Stomach smooth muscle (tissue), 2 donors: ENCODE results near the gene DEPP1.

Experiments
- H3K27ac ChIP-seq: one replicate; pipeline ENCODE4 v1.7.0; 2013; ENCODE audit warnings: mild to moderate bottlenecking, low read length, inconsistent platforms
- H3K27me3 ChIP-seq, 2 donors: one replicate each; pipeline ENCODE4 v1.7.0; 2013; ENCODE audit warnings: low read length in 2 of 2; ENCODE audit not compliant: insufficient read depth in 2 of 2, control insufficient read depth in 1 of 2
- H3K36me3 ChIP-seq, 2 donors: one replicate each; pipeline ENCODE4 v1.7.0; 2013; ENCODE audit warnings: low read length in 2 of 2; ENCODE audit not compliant: control insufficient read depth in 2 of 2, insufficient read depth in 2 of 2
- H3K4me1 ChIP-seq: one replicate; pipeline ENCODE4 v1.7.0; 2013; ENCODE audit warnings: low read length; ENCODE audit not compliant: control insufficient read depth, insufficient read depth
- H3K4me3 ChIP-seq, 2 donors: one replicate each; pipeline ENCODE4 v1.7.0; 2013; ENCODE audit warnings: low read length in 2 of 2
- H3K9ac ChIP-seq, 2 donors: one replicate each; pipeline ENCODE4 v1.7.0; 2013; ENCODE audit warnings: low read length in 2 of 2, mild to moderate bottlenecking in 1 of 2
- H3K9me3 ChIP-seq, 2 donors: one replicate each; pipeline ENCODE4 v1.7.0; 2013; ENCODE audit warnings: low read length in 2 of 2; ENCODE audit not compliant: control insufficient read depth in 2 of 2
- donor health status: healthy.
- donor health status: Pancreatic carcinoma.

Gene DEPP1

DNA sequence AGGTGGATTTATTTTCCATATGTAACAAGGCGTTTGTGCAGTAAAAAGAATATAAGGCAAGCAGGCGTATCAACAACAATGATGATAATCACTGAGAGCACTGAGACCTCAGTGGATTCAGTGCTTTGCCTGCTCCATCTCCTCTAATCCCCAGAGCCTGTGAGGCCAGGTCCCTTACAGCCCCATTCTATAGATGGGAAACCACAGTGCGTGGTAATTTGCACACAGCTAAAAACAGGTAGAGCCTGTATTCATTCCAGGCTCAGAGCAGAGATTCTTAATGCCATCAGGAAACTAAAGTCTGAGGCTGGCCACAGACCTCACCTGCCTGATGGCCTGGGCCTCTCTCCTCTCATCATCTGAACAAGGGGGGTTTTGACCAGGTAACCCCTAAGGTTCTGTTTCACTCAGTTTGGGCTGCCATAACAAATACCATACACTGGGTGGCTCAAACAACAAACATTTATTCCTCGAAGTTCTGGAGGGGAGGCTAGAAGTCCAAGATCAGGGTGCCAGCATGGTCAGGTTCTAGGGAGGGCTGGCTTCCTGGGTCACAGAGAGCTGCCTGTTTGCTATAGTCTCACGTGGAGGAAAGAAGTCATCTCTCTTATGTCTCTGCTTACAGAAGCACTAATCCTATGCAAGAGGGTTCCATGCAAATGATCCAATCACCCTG is 29.3 kb downstream of the DEPP1 start:
- Histone ChIP-seq H3K9ac (no peak overlapping the region), H3K4me1 (peaks cover 13% of the 10 kb centered on the region), H3K27ac (no peak overlapping the region)

DNA sequence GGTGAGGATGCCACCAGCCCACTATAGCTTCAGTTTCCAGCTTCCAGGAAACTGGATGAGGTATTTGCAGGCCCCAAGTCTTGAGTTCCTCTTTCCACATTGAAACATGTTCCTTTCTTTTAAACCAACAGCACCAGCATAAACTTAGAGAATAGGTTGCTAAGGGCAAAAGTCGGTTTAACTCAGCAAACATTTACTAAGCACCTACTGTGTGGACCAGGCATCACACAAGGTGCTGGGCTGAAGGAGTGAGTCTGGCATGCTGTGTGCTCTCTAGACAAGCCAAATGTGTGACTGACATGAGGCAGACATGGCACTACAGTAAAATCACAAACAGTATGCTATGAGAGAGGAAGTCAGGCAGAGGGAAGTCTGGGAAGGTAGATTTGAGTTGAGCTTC is 30.0 kb downstream of the DEPP1 start:
- peaks cover 13% of the 10 kb centered on the region for H3K4me1 ChIP-seq
- no peak overlapping the region for H3K9ac ChIP-seq
- H3K4me3 ChIP-seq, result no peak overlapping the region
- no peaks in the 10 kb centered on the region for H3K9me3 ChIP-seq
- no peak overlapping the region for H3K27ac ChIP-seq
- no peaks in the 10 kb centered on the region for H3K27me3 ChIP-seq
- no peaks in the 10 kb centered on the region for H3K36me3 ChIP-seq

More for the DNA sequence above, 29.3 kb downstream of the DEPP1 start:
- no peaks in the 10 kb centered on the region for H3K27me3 ChIP-seq
- H3K36me3 ChIP-seq, result no peaks in the 10 kb centered on the region
- H3K4me3 ChIP-seq, result no peak overlapping the region
- no peaks in the 10 kb centered on the region for H3K9me3 ChIP-seq

DNA sequence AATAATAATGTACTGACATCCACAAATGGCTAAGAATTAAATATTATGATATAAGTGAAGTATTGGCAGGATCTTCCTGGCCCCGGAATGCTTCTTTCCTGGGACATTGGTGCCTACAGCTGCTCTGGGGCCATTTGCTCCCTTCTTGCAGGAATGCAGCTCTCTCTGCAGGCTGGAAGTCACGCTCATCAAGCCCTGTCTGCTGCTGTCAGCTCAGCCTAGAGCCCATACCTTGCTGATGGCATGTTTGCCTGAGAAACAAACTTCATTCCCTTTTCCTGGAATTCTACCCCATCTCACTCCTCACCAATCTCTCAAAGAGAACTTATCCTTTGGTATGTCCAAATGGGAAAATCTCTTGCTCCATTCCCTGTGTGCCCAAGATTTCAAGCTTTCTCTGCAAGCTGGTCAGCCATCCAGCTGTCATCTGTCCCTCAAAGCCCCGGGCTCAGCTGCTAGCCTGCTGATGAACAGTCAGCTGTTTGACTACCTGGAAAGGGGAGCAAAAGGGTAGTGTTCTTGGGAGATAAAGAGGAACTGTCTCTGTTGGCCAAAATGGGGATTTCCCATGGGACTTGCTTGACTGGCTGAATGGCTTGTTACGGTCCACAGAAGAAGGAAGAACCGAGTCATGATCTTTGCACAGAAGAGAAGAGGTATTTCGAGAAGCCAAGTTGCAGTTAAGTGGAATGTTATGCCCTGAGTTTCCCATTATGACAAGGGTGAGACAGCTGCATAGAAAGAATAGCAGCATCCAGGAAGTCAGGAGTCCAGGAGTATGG is 31.0 kb downstream of the DEPP1 start:
- no peaks in the 10 kb centered on the region for H3K27me3 ChIP-seq
- H3K9me3 ChIP-seq, result no peaks in the 10 kb centered on the region
- no peak overlapping the region for H3K9ac ChIP-seq
- H3K4me3 ChIP-seq, result no peak overlapping the region
- no peak overlapping the region for H3K27ac ChIP-seq
- no peaks in the 10 kb centered on the region for H3K36me3 ChIP-seq
- peaks cover 13% of the 10 kb centered on the region for H3K4me1 ChIP-seq

DNA sequence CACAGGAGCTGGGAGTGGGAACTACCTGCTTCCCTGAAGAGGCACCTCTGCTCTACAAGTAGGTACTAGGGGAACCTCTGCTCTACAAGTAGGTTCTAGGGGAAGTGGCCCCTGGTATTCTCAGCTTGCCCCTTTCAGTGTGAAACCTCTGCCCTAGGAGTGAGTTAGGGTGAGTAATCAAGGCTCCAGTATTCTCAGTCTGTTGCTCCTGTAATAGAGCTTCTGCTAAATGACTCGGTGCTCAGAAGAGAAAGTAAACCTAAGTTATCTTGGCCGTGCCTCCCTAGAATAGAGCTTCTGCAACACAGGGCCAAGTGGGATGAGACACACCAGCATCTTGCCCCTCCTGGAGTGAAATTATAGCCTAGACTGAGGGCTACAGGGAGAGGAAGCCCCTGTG is 32.4 kb downstream of the DEPP1 start:
- Histone ChIP-seq H3K36me3 (no peaks in the 10 kb centered on the region), H3K9me3 (no peaks in the 10 kb centered on the region), H3K4me1 (peaks cover 13% of the 10 kb centered on the region), H3K27ac (no peak overlapping the region), H3K27me3 (no peaks in the 10 kb centered on the region), H3K9ac (no peak overlapping the region), H3K4me3 (no peak overlapping the region)

DNA sequence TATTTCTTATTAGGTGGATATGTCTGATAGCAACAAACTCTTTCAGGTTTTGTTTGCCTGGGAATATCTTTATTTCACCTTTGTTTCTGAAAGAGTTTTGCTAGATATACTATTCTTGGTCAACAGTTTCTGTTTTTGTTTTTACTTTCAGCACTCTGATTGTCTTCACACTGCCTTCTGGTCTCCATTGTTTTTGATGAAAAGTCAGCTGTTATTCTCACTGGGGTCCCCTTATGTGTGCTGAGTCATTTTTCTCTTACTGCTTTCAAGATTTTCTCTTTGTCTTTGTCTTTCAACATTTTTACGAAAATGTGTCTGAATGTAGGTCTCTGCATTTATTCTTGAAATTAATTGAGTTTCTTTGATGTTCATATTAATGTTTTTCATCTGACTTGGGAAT is 34.3 kb downstream of the DEPP1 start:
- Histone ChIP-seq H3K4me1 (no peaks in the 10 kb centered on the region), H3K4me3 (no peak overlapping the region), H3K27me3 (no peaks in the 10 kb centered on the region), H3K36me3 (no peaks in the 10 kb centered on the region), H3K9ac (no peak overlapping the region), H3K27ac (no peak overlapping the region), H3K9me3 (no peaks in the 10 kb centered on the region)

DNA sequence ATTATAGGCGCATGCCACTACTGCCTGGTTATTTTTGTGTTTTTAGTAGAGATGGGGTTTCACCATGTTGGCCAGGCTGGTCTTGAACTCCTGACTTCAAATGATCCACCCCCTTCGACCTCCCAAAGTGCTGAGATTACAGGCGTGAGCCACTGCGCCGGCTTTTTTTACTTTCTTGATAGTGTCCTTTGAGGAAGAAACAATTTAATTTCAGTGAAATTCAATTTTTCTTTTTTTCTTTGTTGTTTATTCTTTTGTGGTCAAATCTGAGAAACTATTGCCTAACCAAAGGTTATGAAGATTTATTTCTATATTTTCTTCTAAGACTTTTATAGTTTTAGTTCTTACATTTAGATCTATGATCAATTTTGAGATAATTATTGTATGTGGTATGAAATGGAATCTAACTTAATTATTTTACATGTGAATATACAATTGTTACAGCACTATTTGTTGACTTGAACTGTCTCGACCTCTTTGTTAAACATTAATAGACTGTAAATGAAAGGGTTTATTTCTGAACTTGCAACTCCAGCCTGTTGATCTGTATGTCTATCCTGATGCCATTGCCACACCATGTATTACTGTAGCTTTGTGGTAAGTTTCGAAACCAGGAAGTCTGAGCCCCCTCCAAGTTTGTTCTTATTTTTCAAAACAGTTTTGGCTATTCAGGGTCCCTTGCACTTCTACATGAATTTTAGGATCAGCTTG is 38.8 kb downstream of the DEPP1 start:
- no peak overlapping the region for H3K9ac ChIP-seq
- no peaks in the 10 kb centered on the region for H3K9me3 ChIP-seq
- H3K27ac ChIP-seq, result no peak overlapping the region
- H3K27me3 ChIP-seq, result no peaks in the 10 kb centered on the region
- peaks cover 14% of the 10 kb centered on the region for H3K4me1 ChIP-seq
- H3K4me3 ChIP-seq, result no peak overlapping the region
- H3K36me3 ChIP-seq, result no peaks in the 10 kb centered on the region

DNA sequence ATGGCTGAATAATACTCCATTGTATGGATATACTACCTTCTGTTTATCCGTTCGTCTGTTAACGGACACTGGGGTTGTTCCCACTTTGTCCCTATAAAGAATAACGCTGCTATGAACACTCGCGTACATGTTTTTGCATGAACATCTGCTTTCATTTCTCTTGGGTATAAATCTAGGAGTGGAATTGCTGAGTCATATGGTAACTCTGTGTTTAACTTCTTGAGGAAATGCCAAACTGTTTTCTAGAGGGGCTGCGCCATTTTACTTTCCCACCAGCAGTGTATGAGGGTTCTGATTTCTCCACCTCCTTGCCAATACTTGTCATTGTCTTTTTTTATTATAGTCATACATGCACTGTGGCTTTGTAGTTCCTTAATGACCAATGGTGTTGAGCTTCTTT is 39.7 kb downstream of the DEPP1 start:
- Histone ChIP-seq H3K27ac (no peak overlapping the region), H3K27me3 (no peaks in the 10 kb centered on the region), H3K9ac (no peak overlapping the region), H3K36me3 (no peaks in the 10 kb centered on the region), H3K4me1 (peaks cover 14% of the 10 kb centered on the region), H3K4me3 (no peak overlapping the region), H3K9me3 (no peaks in the 10 kb centered on the region)

DNA sequence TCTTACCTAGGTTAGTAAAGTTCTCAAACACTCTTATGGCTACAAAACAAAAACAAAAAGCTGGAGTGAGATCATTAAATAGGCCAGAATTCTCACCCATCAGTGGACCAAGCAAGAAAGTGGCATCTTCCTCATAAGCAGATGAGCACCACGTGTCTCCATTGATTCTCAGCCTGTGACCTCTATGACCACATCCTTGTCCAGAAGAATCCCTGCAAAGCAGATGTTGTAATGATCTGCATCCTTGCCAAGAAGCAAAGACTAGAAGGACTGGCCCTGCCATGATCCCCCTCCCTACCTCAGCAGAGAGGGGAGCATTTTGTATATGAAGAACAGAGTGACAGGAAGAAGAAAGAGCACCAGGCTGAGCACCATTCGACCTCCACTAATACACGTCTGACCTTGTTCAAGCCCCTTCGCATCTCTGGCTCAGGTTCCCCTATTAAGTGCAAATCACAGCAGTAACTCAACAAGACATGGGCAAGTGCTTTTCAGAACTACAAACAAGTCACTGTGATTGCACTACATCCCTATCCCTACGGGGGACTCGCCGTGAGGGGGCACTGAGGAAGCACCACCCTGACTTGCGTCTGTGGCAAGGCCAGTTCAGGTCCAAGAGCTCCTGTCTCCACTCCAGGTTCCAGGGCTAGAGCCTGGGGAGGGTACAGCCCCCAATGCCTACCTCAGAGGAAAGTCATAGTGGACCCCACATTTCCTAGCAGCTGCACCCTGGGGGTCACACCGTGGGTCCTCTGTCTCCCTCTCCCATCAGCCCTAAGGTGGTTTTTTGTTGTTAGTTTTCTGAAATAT is 41.2 kb downstream of the DEPP1 start:
- no peak overlapping the region for H3K4me3 ChIP-seq
- H3K4me1 ChIP-seq, result peaks cover 23% of the 10 kb centered on the region
- no peaks in the 10 kb centered on the region for H3K9me3 ChIP-seq
- no peaks in the 10 kb centered on the region for H3K27me3 ChIP-seq
- H3K27ac ChIP-seq, result no peak overlapping the region
- no peak overlapping the region for H3K9ac ChIP-seq
- H3K36me3 ChIP-seq, result no peaks in the 10 kb centered on the region

DNA sequence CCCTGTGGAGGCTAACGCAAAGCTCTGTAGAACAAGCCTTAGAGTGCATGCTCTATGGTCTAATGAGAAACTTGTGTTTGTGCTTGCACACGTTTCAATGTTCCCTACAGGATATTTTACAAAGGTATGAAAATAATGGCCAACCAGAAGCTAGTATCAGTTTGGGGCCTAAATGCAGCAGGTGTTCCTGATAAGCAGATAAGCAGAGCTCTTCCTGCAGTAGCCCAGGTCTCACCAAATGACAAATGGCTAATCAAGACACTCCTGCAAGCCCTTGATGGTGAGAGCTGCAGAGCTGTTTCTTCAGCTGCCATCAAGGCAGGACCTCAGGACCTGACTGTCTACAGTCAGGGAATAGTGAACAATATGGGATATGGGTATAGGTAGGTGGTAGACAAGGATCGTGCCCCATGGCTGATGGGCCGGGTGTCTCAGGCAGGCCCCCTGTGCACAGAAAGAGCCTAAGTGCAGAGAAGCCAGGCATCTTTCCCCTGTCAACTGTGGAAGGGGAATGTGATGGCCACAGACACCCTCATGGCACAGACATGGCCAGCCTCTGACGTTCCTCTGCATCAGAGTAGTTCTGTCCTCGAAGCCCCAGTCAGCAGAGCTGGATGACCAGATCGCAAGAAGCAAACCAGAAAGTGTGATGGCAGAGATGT is 42.2 kb downstream of the DEPP1 start:
- no peaks in the 10 kb centered on the region for H3K9me3 ChIP-seq
- no peak overlapping the region for H3K4me3 ChIP-seq
- H3K4me1 ChIP-seq, result peaks cover 25% of the 10 kb centered on the region
- no peak overlapping the region for H3K27ac ChIP-seq
- no peaks in the 10 kb centered on the region for H3K27me3 ChIP-seq
- no peak overlapping the region for H3K9ac ChIP-seq
- no peaks in the 10 kb centered on the region for H3K36me3 ChIP-seq

DNA sequence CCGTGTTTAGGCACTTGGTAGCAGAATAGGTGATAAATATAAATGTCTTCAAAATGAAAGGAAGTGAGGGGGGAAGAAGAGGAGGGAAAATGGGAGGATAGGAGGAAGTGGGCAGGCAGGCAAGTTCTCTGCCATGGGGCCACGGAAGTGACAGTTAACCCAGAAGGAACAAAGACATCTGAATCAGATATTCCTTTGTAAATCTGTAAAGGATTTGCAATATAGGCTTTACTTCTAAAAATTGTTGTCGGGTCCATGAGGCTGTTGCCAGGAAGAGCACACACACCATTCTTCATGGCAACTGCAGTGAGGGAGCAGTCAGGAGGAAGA is 42.7 kb downstream of the DEPP1 start:
- no peak overlapping the region for H3K9ac ChIP-seq
- no peaks in the 10 kb centered on the region for H3K9me3 ChIP-seq
- no peak overlapping the region for H3K27ac ChIP-seq
- no peak overlapping the region for H3K4me3 ChIP-seq
- H3K27me3 ChIP-seq, result no peaks in the 10 kb centered on the region
- H3K36me3 ChIP-seq, result no peaks in the 10 kb centered on the region
- peaks cover 25% of the 10 kb centered on the region for H3K4me1 ChIP-seq
